HG03060 (cell line): ENCODE results near the gene MACROD2.

Experiments used
- ATAC-seq: cut with Tn5 transposase; IDR thresholded peaks from one replicate; pipeline ENCODE4 v1.9.1; 2021; ENCODE audit warnings: low read depth, moderate number of reproducible peaks; ENCODE audit not compliant: unreplicated experiment

MACROD2 gene

DNA sequence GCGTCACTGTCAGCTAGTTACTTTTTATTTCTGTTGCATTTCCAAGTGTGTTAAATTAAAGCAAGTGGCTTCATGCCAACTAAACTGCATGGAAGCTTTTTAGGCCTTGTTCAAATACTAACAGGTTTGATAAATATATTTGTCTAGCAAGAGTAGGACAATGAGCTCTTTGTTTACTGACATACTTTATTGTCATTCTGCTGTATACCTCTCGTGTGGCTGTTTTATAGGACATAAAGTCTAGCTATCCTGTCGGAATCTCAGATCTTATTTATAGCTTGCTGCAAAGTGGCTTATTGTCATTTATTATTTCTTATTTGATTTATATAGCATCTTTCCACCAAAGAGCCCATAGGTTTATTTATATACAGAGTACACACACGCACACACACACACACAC lies 1866.9 kb downstream of the MACROD2 start:
- ATAC-seq = no peak

DNA sequence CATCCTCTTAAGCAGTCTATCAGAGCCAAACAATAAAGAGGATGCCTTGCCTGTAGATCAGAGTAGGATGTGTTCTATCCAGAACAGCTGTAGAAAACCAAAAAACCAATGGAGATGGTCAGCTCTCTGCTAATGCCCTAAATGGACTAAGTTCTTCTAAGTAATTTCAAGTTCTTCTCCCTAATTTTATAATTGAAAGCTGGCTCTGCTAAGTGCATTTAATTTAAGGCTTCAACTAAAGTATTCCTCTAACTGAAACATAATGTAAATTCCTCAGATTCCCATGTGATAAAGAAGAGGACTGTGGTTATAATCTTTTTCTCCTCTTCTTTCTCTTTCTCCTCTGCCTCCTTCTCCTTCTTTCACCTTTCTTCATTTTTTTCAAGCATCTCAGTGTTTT lies 1868.4 kb downstream of the MACROD2 start:
- ATAC-seq = no peak

DNA sequence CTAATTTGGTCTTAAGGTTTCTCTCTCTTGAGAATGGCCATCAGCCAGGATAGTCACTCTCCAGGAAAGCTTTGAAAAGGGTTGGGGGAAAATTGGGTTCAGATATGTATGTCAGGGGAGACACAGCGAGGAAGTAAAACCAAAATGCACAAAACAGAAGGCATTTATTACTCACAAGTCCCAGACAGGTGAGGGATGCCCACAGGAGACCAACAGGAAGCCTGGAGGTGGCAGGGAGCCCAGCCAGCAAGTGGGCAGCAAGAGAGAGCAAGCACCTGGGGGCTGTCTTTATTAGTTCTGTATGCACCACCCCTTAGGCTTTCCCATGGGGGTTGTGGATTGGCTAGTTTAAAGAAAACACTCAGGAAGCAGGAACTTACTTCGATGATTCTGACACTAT lies 1870.2 kb downstream of the MACROD2 start:
- no peak for ATAC-seq

DNA sequence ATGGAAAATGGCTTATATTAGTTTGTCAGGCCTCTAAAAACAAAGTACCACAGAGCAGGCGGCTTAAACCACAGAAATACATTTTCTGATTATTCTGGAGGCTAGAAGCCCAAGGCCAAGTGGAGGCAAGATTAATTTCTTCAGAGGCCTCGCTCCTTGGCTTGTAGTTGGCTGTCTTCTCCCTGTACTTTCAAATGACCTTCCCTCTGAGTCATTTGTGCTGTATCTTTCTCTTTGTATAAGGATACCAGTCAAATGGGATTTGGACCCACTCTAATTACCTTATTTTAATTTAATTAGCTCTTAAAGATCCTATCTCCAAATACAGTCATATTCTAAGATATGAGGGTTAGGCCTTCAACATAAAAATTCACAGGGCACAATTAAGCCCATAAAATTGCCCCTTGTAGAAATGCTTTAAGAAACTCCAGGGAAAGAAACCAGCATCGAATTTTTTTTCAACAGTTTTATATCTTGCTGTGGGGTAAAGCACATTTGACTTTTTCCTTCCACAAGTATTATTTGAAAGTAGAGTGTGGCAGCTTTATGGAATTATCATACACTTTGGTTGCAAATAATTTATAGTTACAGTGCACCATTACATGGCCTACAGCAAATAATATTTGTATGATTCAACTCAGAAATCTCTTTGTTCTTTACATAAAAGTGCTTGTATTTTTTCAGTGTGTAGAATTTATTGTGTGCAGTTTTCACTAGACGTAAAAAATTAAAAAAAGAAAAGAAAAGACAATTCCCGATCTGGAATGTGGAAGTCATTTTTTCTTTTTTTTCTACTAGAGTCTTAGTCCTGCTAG lies 1871.8 kb downstream of the MACROD2 start:
- ATAC-seq = no peak

DNA sequence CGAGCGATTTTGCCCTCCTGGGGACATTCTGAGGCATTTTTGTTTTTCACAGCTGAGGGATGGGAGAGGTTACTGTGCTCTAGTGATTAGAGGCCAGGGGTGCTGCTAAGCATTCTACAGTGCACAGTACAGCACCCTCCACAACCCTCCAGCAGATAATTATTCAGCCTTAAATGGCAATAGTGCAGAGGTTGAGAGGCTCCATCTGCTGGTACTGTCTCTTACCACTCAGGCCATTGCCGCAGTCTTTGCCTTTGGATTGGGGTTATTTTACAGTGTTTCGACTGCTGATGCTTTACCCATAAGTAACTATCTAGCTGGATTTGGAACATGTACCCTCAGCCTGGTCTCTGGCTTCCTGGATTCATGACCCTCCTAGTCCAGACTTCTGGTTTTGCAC lies 1872.6 kb downstream of the MACROD2 start:
- no peak for ATAC-seq

DNA sequence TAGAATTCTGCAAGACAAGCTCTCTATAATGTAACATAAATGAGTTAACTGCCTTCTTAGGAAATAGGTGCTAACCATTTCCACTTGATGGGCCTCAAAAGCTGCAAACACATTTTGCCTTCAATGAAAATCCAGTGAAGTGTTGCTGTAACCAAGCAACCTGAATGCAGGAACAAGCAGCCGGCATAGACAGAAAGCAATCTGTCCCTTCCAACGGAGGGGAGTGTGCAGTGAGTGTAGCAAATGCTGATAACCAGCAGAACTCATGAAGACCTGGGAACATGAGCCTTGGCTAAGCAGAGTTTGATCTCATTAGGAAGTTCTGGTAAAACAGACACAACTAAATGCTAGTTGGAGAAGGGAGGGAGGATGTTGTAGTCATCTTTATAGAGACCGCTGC lies 1880.1 kb downstream of the MACROD2 start:
- no peak for ATAC-seq

DNA sequence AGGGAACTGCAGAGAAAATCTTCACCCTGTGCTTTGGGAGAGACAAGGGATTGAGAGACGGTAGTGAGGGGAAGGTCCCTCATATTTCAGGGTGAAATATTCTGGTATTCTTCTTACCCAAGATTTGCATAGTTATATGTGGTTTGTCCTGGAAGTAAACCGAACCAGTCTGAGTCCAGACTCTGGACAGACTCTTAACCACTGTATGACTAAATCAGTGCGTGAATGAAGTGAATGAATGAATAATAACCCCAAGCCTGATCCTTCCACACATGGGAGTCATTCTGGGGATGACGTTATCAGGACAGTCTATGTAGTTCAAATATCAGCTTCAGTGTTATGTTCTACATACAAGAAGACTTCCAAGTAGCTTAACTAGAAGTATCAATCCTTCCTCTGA lies 1887.2 kb downstream of the MACROD2 start:
- ATAC-seq = no peak

DNA sequence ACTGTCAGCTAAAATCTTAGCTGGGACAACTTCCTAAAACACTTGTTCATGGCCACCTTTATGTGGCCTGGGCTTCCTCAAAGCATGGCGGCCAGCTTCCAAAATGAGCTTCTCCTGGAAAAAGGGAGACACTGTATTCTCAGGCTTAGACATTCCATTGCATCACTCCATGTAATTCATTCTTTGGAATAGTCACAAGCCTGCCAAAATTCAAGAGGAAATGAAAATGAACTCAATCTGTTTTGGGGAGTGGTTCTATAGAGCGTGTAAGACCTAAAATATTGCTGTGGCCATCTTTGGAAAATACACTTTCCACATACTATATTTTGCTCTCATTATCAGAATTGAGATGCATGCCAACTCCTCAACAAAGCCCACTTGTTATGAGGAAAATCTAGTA lies 1890.9 kb downstream of the MACROD2 start:
- ATAC-seq = no peak

DNA sequence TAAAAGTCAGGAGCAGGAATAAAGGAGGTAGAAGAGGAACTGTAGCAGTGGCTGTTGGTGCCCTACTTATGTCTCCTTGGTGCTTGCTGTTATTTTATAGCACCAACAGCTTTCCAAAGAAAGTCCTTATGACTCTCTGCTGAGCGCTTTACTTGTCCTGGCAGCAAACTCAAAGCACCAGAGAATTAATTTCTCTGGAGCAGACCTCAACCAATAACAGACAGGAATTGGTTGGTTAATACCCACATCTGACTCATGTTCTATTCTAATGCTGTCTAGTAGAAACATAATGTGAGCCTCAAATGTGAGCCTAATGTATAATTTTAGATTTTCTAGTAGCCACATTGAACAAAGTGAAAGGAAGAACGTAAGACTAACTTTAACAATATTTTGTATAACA lies 1892.1 kb downstream of the MACROD2 start:
- no peak for ATAC-seq

DNA sequence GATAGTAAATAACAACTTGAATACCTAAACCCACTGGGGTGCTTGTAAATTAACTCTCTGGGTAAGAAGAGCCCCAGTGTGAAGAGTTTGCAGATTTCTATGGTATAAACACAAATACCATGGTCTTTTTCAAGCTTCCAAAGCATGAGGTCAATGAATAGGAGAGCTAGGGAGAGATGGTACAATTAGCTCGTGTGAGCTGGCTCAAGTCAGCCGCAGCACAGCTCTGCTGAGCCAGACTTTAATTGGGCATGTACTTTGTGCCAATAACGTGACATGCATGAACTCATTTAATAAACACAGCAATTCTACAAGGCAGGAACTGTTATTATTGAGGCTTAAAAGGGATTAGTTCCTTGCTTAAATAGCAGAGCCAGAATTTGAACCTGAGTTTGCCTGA lies 1893.7 kb downstream of the MACROD2 start:
- ATAC-seq = no peak

DNA sequence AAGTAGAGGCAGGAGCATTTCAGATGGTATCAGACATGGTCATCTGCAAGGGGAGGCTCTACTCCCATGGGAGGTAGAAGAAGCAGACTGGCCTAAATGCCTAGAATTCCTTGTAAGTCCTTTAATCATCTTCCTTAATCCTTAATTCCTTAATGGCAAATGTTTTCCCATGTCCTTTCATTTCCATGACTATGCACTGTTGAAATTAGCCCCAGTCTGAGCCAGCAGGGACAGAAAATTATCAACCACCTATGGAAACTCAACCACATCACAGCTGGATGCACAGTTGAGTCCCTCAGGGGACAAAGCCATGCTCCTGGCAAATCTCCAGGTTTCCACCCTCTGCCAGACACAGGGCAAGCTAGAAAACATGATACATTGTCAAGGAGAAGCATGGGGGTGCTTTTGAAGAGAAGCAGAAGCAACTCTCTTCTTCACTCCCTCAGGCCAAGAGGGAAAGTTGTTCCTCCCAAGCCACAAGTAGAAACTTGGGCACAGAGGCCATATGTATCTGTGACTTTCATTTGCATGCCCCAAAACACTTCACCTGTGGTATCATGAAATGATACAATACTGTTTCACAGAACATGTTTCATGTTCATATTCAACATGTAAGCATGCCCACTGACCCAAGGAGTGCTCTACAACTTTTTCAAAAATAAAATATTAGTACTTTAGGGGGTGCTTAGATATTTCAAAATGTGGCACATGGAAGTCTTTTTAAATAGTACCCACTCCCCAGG lies 1894.4 kb downstream of the MACROD2 start:
- ATAC-seq = peak; percentile 40

DNA sequence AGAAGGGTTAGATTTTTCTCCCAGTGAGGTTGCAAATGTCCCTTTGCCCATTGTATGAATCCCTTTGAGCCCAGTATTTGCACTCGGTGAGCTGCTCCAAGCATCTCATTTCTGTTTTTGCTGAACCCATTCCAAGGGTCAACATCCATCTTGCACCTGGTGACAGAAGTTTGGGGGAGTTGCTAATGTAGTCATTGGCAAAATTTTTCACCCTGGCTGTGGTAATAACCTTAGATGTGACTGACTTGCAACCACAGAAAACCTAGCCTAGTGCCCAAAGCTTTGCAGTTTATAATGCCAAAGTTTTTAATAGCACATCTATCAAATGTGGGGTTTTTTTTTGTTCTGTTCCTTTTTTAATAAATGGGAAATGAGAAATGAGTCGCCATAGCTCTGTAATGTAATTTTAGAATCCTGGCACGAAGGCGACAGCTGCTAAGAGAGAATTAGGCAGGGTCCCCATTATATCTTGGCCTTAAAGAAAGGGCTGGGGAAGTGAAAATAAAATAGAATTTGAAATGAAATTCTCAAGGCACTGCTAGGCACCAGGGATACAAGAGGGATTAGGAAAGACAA lies 1895.2 kb downstream of the MACROD2 start:
- ATAC-seq = no peak

DNA sequence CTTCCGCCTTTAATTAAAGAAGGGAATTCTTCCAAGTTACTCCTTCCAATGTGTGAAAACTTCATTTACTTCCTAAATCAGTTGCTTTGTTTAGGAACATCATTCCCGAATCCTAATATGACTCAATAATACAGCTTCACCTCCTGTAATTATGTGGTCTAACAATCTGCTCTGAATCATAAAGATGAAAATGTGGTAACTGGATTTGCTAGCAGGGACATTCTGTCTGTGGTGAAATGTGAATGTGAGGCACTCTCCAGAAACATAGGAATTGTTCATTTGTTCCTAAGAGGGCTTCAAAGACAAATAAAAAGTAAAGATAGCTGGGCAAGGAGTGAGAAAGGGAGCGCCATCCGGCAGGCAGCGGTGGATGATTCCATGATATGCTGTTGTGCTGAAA lies 1899.8 kb downstream of the MACROD2 start:
- ATAC-seq = no peak

DNA sequence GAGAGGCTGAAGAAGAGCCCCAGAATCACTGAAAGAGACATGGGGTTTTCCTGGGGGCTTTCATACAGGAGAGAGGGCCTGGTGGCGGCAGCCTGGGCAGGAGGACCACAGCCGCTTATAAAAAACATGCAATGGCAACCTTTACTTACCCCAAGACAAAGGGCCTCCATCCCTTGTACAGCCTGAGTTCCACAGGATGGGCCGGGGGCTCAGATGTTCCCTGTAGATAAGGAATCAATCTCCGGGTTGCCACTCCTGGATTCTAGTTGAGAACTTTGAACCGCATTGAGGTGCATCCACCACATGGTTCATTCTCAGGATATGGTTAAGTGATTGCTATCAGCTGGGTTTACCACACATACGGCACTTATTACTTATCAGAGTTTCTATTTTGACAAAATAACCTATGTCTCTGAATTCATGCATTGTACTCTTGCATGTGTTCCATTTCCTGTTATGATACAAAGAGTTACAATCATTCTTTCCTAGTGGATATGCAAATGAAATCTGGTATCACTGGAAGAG lies 1900.3 kb downstream of the MACROD2 start:
- ATAC-seq = peak; percentile 94

DNA sequence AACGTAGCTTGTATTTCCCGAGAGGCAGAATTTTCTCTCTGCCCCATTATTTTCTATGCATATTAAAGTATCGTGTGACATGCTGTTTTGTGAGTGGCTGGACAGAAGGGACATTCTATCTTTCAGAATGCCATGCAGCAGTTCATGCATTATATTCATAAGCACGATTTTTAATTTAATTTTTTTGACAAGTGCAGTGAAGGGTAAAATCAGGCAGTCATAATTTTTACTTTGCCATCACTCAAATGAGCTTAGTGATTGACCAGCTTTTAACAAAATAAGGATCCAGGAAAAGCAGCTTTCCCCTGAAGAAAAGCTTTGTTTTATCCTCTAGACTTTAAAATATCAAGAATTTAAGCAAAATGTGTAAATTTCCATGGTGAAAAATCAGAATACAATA lies 1904.7 kb downstream of the MACROD2 start:
- no peak for ATAC-seq

DNA sequence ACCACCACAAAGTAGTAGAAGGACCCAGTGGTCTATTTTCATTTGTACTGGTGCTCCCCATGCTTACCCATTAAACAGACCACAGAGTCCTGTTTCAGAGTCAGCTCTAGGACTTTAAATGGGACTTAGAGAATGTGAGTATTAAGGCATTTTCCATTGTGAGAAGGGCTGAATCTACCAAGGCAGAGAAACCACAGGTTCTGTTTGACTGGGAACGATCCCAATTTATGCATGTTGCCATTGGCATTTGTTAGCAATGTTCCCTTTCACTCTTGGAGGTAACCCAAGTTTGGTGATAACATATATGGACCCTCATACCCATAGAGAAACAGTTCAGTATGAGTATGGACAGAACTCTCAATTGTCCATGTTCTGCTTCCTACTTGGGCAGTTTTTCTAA lies 1905.1 kb downstream of the MACROD2 start:
- no peak for ATAC-seq

DNA sequence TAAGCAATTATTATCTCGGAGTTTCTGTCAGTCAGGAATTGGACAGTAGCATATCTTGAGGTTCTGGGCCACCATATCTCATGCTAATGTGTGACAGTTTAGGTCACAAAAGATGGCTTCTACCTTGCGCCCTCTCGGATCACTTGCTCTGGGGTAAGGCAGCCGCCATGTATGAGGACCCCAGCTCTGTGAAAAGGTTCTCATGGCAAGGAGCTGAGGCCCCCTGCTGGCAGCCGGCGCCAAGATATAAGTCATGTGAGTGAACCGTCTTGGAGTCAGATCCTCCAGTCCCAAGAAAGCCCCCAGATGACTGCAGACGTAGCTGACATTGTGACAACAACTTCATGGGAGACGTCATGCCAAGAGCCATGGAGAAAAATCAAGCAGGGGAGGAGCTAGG lies 1907.2 kb downstream of the MACROD2 start:
- no peak for ATAC-seq

DNA sequence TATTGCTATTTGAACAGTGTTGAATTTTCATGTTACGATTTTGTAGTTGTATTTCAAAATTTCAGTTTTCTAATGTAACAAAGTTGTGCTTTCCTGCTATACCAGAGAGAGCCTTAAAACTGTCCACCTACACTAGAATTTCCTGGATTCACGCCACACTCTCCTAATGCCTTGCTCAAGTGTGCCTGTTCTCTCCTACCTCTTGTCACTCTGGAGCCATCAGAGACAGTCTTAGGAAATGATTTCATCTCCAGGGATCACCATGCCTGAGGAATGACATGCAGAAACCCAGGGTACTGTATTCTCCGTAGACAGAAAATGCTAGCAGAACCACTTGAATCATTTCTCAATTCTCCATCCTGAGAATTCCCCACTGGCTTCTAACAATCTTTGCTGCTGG lies 1910.3 kb downstream of the MACROD2 start:
- no peak for ATAC-seq

DNA sequence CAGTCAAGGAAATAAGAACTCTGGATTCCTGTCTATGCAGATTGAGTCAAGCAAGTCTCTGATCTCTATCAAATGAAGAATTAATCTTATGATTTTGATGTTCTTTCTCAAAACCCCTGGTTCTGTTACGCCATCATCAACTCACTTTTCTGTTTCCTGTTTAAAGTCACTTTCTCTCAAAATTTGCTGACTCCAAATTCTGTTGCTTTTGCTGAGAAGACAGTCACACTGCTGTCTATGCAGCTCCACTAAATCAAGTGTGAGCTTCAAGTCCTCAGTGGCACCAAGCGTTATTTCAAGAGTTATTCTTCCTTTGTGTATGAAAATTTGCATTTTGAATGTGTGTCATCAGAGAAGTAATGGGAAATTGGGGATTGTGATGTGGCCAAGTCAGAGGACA lies 1914.7 kb downstream of the MACROD2 start:
- no peak for ATAC-seq

DNA sequence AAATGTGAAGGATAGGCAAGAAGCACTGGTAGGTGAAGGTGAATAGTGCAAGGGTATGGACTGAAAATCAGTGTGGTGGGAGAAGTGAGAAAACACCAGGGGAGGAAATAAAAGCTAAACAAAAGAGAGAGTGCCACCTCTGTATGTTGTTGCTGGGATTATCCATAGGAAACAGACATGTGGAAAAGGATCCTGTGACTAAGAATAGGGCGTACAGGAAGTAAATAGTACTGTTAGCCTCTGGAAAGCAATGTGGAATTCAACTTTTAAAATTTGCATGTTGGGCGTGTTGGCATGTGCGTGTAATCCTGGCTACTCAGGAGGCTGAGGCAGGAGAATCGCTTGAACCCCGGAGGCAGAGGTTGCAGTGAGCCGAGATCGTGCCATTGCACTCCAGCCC lies 1916.3 kb downstream of the MACROD2 start:
- no peak for ATAC-seq

DNA sequence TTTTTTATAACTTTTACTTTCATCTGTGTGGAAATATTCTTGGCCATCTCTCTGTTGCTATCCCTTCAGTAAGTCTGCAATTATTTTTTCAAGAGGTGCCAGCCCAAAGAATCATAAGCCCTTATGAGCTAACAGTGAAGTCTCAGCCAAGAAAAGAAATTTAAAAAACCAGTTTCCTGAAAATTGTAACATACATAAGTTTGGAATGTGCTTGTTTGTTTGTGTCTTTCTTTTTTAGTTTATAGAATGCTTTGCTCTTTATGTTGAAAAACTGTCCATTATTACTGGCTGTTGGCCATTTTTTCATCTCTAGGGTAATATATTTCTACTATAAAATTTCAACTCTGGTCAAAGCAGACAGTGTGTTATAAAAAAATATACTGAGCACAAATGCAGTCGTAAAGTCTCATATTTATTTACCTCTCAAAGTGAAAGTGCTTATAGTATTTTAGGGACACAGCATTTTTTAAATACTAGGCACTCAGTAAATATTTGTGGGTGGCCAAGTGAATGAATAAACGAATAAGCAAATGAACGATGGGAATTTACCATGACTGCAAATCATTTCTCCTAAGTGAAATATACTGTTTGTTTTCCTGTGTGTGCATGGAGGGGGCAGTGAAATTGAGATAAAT lies 1918.2 kb downstream of the MACROD2 start:
- no peak for ATAC-seq
